Measurements from ENCODE around the gene OSBPL10.

Gene OSBPL10

DNA sequence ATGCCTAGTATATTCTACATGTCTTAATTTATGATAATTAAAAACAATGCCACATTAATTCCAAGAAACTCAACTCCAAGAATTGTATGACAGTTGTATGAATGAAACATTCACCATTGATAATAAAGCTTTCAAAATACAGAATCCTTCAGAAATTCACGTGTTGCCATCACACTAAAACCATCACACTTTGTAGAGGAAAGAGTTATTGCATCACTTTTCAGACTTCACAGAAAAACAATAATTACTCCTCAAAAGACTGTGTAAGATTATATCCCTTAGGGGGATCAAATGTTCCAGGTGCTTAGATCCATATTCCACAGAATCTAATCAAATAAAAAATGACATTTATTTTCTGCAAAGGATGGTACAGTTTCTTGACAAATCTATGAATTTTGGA lies 85.0 kb downstream of the OSBPL10 start:
- Mint-ChIP-seq H3K36me3 (ENCODE audit: low read depth) (no peaks in the 10 kb centered on the region), H3K4me3 (no peak overlapping the region), H3K27me3 (ENCODE audit: low read depth, poor library complexity) (no peaks in the 10 kb centered on the region), H3K4me1 (peaks cover 30% of the 10 kb centered on the region), H3K27ac (no peak overlapping the region), H3K9me3 (no peaks in the 10 kb centered on the region)
- no peak for TF ChIP-seq CTCF (IDR thresholded peaks at IDR 0.05)
- DNase-seq: no peak

GRCh38 chr3:31895471-31895870 lies 85.6 kb downstream of the OSBPL10 start:
- no peak for DNase-seq
- no peaks in the 10 kb centered on the region for H3K36me3 Mint-ChIP-seq (ENCODE audit: low read depth)
- no peaks in the 10 kb centered on the region for H3K27me3 Mint-ChIP-seq (ENCODE audit: low read depth, poor library complexity)
- TF ChIP-seq CTCF (IDR thresholded peaks at IDR 0.05): no peak
- no peaks in the 10 kb centered on the region for H3K9me3 Mint-ChIP-seq
- H3K27ac Mint-ChIP-seq: no peak overlapping the region
- no peak overlapping the region for H3K4me3 Mint-ChIP-seq
- peaks cover 27% of the 10 kb centered on the region for H3K4me1 Mint-ChIP-seq

GRCh38 chr3:31892916-31893573 lies 88.0 kb downstream of the OSBPL10 start:
- Mint-ChIP-seq H3K9me3 (peaks cover 11% of the 10 kb centered on the region), H3K4me1 (peaks cover 22% of the 10 kb centered on the region), H3K4me3 (no peak overlapping the region), H3K27ac (no peak overlapping the region), H3K27me3 (ENCODE audit: low read depth, poor library complexity) (no peaks in the 10 kb centered on the region), H3K36me3 (ENCODE audit: low read depth) (peaks cover 4% of the 10 kb centered on the region)
- no peak for TF ChIP-seq CTCF (IDR thresholded peaks at IDR 0.05)
- no peak for DNase-seq

DNA sequence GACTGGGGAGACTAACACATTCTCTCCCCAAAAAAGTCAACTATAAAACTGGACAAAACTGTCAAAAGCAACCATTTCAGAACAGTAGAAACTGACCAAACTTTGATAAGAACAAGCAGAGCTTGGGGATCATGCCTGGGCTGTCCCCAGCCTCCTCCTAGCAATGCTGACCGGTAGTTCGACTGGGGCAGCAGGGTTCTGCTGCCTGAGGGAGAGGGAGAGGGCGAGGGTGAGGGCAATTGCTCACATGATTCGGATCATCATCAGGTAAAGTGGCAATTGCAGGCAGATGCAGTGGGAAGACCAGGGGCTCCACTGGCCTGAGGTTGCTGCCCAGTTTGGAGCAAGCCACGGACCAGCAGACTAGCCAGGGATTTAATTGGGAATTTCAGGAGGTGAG lies 88.6 kb downstream of the OSBPL10 start:
- Mint-ChIP-seq H3K4me3 (no peak overlapping the region), H3K4me1 (peaks cover 22% of the 10 kb centered on the region), H3K27me3 (ENCODE audit: low read depth, poor library complexity) (no peaks in the 10 kb centered on the region), H3K36me3 (ENCODE audit: low read depth) (peaks cover 6% of the 10 kb centered on the region), H3K27ac (peak overlapping the region; percentile 31), H3K9me3 (peaks cover 17% of the 10 kb centered on the region)
- no peak for DNase-seq
- no peak for TF ChIP-seq CTCF (IDR thresholded peaks at IDR 0.05)

- Mint-ChIP-seq H3K27me3 (ENCODE audit: low read depth, poor library complexity) (no peaks in the 10 kb centered on the region), H3K4me1 (peaks cover 18% of the 10 kb centered on the region), H3K36me3 (ENCODE audit: low read depth) (peaks cover 6% of the 10 kb centered on the region), H3K9me3 (peaks cover 17% of the 10 kb centered on the region), H3K4me3 (no peak overlapping the region), H3K27ac (peak overlapping the region; percentile 69)
- no peak for DNase-seq
- no peak for TF ChIP-seq CTCF (IDR thresholded peaks at IDR 0.05)
Measured at GRCh38 chr3:31891876-31892455, 89.1 kb downstream of the OSBPL10 start.

Data from nephron progenitor cell (in vitro differentiated cells).